SK-N-SH (cell line): ENCODE data around the gene SCN8A. TPM values are rescaled to one million over a fixed set of nuclear protein-coding genes. Genes with fewer than 3 reads are reported as not detected.

Source experiments
- CTCF ChIA-PET: fragments of 300-600, 350-600 bp; formaldehyde crosslinking; extraction: SDS; loops from one replicate; lab custom pipeline; 2021; lab: Yijun Ruan, JAX
- POLR2A ChIA-PET: fragments of 350-600 bp; sonication (Branson Sonifier 250); formaldehyde crosslinking; extraction: SDS; loops from one replicate; lab custom pipeline; 2020; ENCODE audit warnings: antibody characterized with exemption, inconsistent platforms; lab: Yijun Ruan, JAX
- DNase-seq: peaks from one replicate; pipeline ENCODE4 v3.0.0; 2012
- H2AFZ ChIP-seq: fragments of 200-600 bp; sonication (generic); 2 replicates; pipeline ENCODE4 v1.8.1; 2016; ENCODE audit warnings: antibody characterized with exemption, mild to moderate bottlenecking, low read depth
- H3F3A ChIP-seq: fragments of 200-600 bp; sonication (generic); replicated peaks from 2 replicates; pipeline ENCODE3; 2016; ENCODE audit warnings: antibody characterized with exemption, mild to moderate bottlenecking; ENCODE audit not compliant: insufficient read depth
- H3K27ac ChIP-seq, 2 experiments: fragments of 200-500 bp in 1 of 2; fragments of 200-600 bp in 1 of 2; sonication (Bioruptor generic) in 1 of 2; sonication (generic), shearing (Covaris generic) in 1 of 2; 2 replicates each; pipeline versions ENCODE4 v1.5.1 to v1.6.1; 2014 to 2016; ENCODE audit warnings: low read depth in 2 of 2, inconsistent platforms in 1 of 2, low read length in 1 of 2, mild to moderate bottlenecking in 1 of 2, mixed read lengths in 1 of 2
- H3K27me3 ChIP-seq: fragments of 200-600 bp; sonication (generic), shearing (Covaris generic); 2 replicates; pipeline ENCODE4 v1.6.1; 2016; ENCODE audit warnings: mixed run types; ENCODE audit not compliant: insufficient read depth
- H3K36me3 ChIP-seq, 2 experiments: fragments of 200-500 bp in 1 of 2; fragments of 200-600 bp in 1 of 2; sonication (Bioruptor generic) in 1 of 2; sonication (generic) in 1 of 2; replicated peaks in 1 of 2; 2 replicates each; pipeline versions ENCODE3 to v1.5.1; 2014 to 2016; ENCODE audit warnings: low read length in 1 of 2, mild to moderate bottlenecking in 1 of 2; ENCODE audit not compliant: insufficient read depth in 2 of 2, control insufficient read depth in 1 of 2
- H3K4me1 ChIP-seq, 2 experiments: fragments of 200-500 bp in 1 of 2; fragments of 200-600 bp in 1 of 2; sonication (Bioruptor generic) in 1 of 2; sonication (generic), shearing (Covaris generic) in 1 of 2; 2 replicates each; pipeline versions ENCODE4 v1.5.1 to v1.6.1; 2014 to 2016; ENCODE audit warnings: low read depth in 1 of 2, low read length in 1 of 2, mixed run types in 1 of 2; ENCODE audit not compliant: insufficient read depth in 2 of 2, control insufficient read depth in 1 of 2
- H3K4me2 ChIP-seq: fragments of 200-600 bp; sonication (generic), shearing (Covaris generic); 2 replicates; pipeline ENCODE4 v1.6.1; 2017; ENCODE audit warnings: mixed run types
- H3K4me3 ChIP-seq, 2 experiments: fragments of 200-500 bp in 1 of 2; fragments of 200-600 bp in 1 of 2; sonication (Bioruptor generic) in 1 of 2; sonication (generic), shearing (Covaris generic) in 1 of 2; 2 replicates each; pipeline versions ENCODE4 v1.5.1 to v1.8.1; 2014 to 2016; ENCODE audit warnings: low read depth in 2 of 2, inconsistent platforms in 1 of 2, low read length in 1 of 2, mild to moderate bottlenecking in 1 of 2, mixed read lengths in 1 of 2, moderate library complexity in 1 of 2
- H3K79me2 ChIP-seq: fragments of 200-600 bp; sonication (generic); 2 replicates; pipeline ENCODE4 v1.8.1; 2017; ENCODE audit warnings: mild to moderate bottlenecking; ENCODE audit not compliant: insufficient read depth
- H3K9ac ChIP-seq: fragments of 200-600 bp; sonication (generic); 2 replicates; pipeline ENCODE4 v1.6.1; 2017; ENCODE audit warnings: mixed run types
- H3K9me2 ChIP-seq: fragments of 200-600 bp; sonication (generic); 2 replicates; pipeline ENCODE4 v1.6.1; 2017; ENCODE audit warnings: mixed run types
- H3K9me3 ChIP-seq: fragments of 200-600 bp; sonication (generic); 2 replicates; pipeline ENCODE4 v1.6.1; 2017; ENCODE audit warnings: mixed run types, mild to moderate bottlenecking, moderate library complexity
- H4K20me1 ChIP-seq: fragments of 200-600 bp; sonication (generic); 2 replicates; pipeline ENCODE4 v1.6.1; 2017; ENCODE audit warnings: mild to moderate bottlenecking, mixed run types; ENCODE audit not compliant: insufficient read depth
- EP300 ChIP-seq, 2 experiments: IDR thresholded peaks; 2 replicates each; pipeline versions ENCODE4 v1.4.0 to v1.6.1; 2012; ENCODE audit warnings: borderline replicate concordance in 1 of 2, low read depth in 1 of 2, low read length in 1 of 2
- EZH2phosphoT487 ChIP-seq: fragments of 200-600 bp; sonication (generic); IDR thresholded peaks from 2 replicates; pipeline ENCODE4 v1.6.1; 2017; ENCODE audit warnings: low read depth, mixed run types, mild to moderate bottlenecking, antibody characterized with exemption, moderate library complexity, borderline replicate concordance
- FOSL2 ChIP-seq: IDR thresholded peaks from 2 replicates; pipeline ENCODE4 v1.4.0; 2012; ENCODE audit warnings: low read depth, mild to moderate bottlenecking, moderate library complexity, borderline replicate concordance
- FOXM1 ChIP-seq: IDR thresholded peaks from 2 replicates; pipeline ENCODE4 v1.4.0; 2012; ENCODE audit warnings: low read depth, mild to moderate bottlenecking
- GABPA ChIP-seq: IDR thresholded peaks from 2 replicates; pipeline ENCODE4 v1.4.0; 2012; ENCODE audit warnings: low read depth, mild to moderate bottlenecking
- GATA2 ChIP-seq: sonication (generic); formaldehyde crosslinking; IDR thresholded peaks from 2 replicates; pipeline ENCODE4 v1.5.0; 2020; ENCODE audit warnings: mild to moderate bottlenecking, missing genetic modification reagents
- MXI1 ChIP-seq: IDR thresholded peaks from 2 replicates; pipeline ENCODE4 v1.6.1; 2012; ENCODE audit warnings: mild to moderate bottlenecking, low read depth, low read length, improper control_type of control experiment
- NFIC ChIP-seq: IDR thresholded peaks from 2 replicates; pipeline ENCODE4 v1.4.0; 2012; ENCODE audit warnings: borderline replicate concordance
- NRF1 ChIP-seq: IDR thresholded peaks from 2 replicates; pipeline ENCODE4 v1.6.1; 2012; ENCODE audit warnings: low read depth, mild to moderate bottlenecking, low read length
- RAD21 ChIP-seq: IDR thresholded peaks from 2 replicates; pipeline ENCODE4 v1.6.1; 2012; ENCODE audit warnings: mild to moderate bottlenecking, low read length
- RCOR1 ChIP-seq: fragments of 150-350 bp; IDR thresholded peaks from 2 replicates; pipeline ENCODE4 v1.6.1; 2017; ENCODE audit warnings: antibody characterized with exemption, low read length
- RXRA ChIP-seq: IDR thresholded peaks from 2 replicates; pipeline ENCODE4 v1.4.0; 2012; ENCODE audit warnings: low read depth, mild to moderate bottlenecking, borderline replicate concordance
- SMC3 ChIP-seq: IDR thresholded peaks from 2 replicates; pipeline ENCODE4 v1.6.1; 2012; ENCODE audit warnings: low read depth, low read length, improper control_type of control experiment
- TCF12 ChIP-seq: IDR thresholded peaks from 2 replicates; pipeline ENCODE4 v1.4.0; 2012
- YY1 ChIP-seq: IDR thresholded peaks from 2 replicates; pipeline ENCODE4 v1.4.0; 2012; ENCODE audit warnings: low read depth, mild to moderate bottlenecking
- WGBS: methylation state at CpG from one replicate; pipeline ENCODE4 v1.1.6; 2017; ENCODE audit warnings: low lambda C conversion rate; 5-methylcytosine and 5-hydroxymethylcytosine counted together
- polyA plus RNA-seq, 3 experiments: library from polyadenylated mRNA; depleted of rRNA; stranded (reverse); fragments of >200 nt; gene quantifications; 2 replicates each; pipeline ENCODE4 v1.2.3, GENCODE V29; 2012
- TF ChIP-seq, protein P1 (sequence below): fragments of 150-350 bp; IDR thresholded peaks from 2 replicates; pipeline ENCODE4 v1.6.1; 2017; ENCODE audit warnings: antibody characterized with exemption, low read length, low read depth, borderline replicate concordance
- TF ChIP-seq, protein P2 (sequence below): fragments of 150-350 bp; IDR thresholded peaks from 2 replicates; pipeline ENCODE4 v1.6.1; 2016; ENCODE audit warnings: mild to moderate bottlenecking, low read depth, low read length
- TF ChIP-seq, protein P3 (sequence below): IDR thresholded peaks from 2 replicates; pipeline ENCODE4 v1.4.0; 2012; ENCODE audit warnings: low read depth

The SCN8A gene
- polyA plus RNA-seq, 1 of the 3 experiments (the other 2 are of a cell fraction), result 7.1 TPM

DNA sequence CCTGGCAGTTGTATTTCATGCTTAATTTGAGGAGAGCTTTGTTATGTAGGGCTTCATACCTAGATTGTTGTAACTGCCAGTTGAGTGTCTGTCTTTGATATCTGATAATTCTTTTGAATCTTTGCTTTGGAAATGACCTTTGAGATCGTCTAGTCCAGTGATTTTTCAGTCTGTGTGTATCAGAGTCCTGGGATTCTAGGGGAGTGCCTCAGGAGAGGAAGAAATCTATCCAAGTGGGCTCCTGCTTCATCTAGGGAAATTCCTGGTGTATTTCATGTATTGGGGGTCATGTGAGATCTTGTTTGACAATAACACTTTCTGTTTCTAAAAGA lies 158.9 kb downstream of the SCN8A start:
- 87% methylated on average over 1 of the region's 1 CpG for WGBS
- POLR2A ChIA-PET, result no interaction called here

DNA sequence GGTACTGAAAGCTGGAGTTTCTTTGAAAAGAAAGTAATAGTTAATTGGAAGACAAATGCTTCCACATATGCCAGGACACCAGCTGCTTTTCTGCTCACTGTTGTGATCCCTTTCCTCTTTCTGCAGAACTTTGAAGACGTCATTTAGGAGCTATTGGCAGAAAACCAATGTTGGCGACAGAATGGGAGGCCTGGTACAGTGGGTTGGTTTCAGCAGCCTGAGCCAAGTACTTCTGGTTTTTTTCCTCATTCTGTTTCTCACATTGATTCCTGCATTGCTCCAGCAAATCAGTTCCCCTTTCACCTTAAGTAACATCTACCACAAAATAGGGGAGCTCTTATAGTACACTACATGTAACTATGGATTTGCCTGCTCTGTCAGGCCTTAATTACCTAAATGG lies 160.6 kb downstream of the SCN8A start:
- no peaks in the 10 kb centered on the region for H3F3A ChIP-seq
- no peaks in the 10 kb centered on the region for H3K79me2 ChIP-seq
- POLR2A ChIA-PET, result no interaction called here
- peaks cover 30 to 47% of the 10 kb centered on the region in 2 experiments for H3K36me3 ChIP-seq
- TF ChIP-seq GABPA (no peak), RXRA (no peak), EZH2phosphoT487 (no peak), RAD21 (no peak), MXI1 (no peak), FOSL2 (no peak)
- TF ChIP-seq, protein P1, sequence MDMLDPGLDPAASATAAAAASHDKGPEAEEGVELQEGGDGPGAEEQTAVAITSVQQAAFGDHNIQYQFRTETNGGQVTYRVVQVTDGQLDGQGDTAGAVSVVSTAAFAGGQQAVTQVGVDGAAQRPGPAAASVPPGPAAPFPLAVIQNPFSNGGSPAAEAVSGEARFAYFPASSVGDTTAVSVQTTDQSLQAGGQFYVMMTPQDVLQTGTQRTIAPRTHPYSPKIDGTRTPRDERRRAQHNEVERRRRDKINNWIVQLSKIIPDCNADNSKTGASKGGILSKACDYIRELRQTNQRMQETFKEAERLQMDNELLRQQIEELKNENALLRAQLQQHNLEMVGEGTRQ, result no peak
- TF ChIP-seq, protein P2, sequence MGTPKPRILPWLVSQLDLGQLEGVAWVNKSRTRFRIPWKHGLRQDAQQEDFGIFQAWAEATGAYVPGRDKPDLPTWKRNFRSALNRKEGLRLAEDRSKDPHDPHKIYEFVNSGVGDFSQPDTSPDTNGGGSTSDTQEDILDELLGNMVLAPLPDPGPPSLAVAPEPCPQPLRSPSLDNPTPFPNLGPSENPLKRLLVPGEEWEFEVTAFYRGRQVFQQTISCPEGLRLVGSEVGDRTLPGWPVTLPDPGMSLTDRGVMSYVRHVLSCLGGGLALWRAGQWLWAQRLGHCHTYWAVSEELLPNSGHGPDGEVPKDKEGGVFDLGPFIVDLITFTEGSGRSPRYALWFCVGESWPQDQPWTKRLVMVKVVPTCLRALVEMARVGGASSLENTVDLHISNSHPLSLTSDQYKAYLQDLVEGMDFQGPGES, result no peak
- TF ChIP-seq, all 33 proteins: peak for 0
- Histone ChIP-seq H3K27me3 (no peaks in the 10 kb centered on the region), H3K9me2 (no peaks in the 10 kb centered on the region), H3K4me3 (no peak overlapping the region), H3K27ac (no peak overlapping the region), H4K20me1 (no peaks in the 10 kb centered on the region), H3K4me2 (no peak overlapping the region), H3K9me3 (no peaks in the 10 kb centered on the region), H3K9ac (no peak overlapping the region), H3K4me1 (no peaks in the 10 kb centered on the region; a peak in 1 of 4 replicates), H2AFZ (no peak overlapping the region)
- 81% methylated on average over 2 of the region's 2 CpGs for WGBS
- no peak for DNase-seq
- CTCF ChIA-PET, result no interaction called here

More for the DNA sequence above, 158.9 kb downstream of the SCN8A start:
- H3K9ac ChIP-seq, result no peak overlapping the region
- no peak overlapping the region for H3K4me3 ChIP-seq
- CTCF ChIA-PET, result interaction anchor here (1.7 kb wide), 1 partner anchor 19 kb away, joined by 5 read pairs; no protein-coding TSS in a partner anchor
- peaks cover 30 to 57% of the 10 kb centered on the region in 2 experiments for H3K36me3 ChIP-seq
- H3K4me1 ChIP-seq, result no peaks in the 10 kb centered on the region; a peak in 1 of 4 replicates
- H3K9me3 ChIP-seq, result no peaks in the 10 kb centered on the region
- no peaks in the 10 kb centered on the region for H3K79me2 ChIP-seq
- H3K4me2 ChIP-seq, result no peak overlapping the region
- no peak for DNase-seq
- H3F3A ChIP-seq, result no peaks in the 10 kb centered on the region
- no peaks in the 10 kb centered on the region for H3K9me2 ChIP-seq
- no peak overlapping the region for H3K27ac ChIP-seq
- H3K27me3 ChIP-seq, result no peaks in the 10 kb centered on the region
- no peak overlapping the region for H2AFZ ChIP-seq
- TF ChIP-seq RCOR1, result no peak
- TF ChIP-seq SMC3, result no peak
- no peak for TF ChIP-seq EP300 (IDR thresholded peaks at IDR 0.05; ENCODE audit: borderline replicate concordance in 1 of 2, low read depth in 1 of 2, low read length in 1 of 2)
- no peak for TF ChIP-seq NRF1
- TF ChIP-seq YY1, result no peak
- TF ChIP-seq FOXM1, result no peak
- TF ChIP-seq, protein P3, sequence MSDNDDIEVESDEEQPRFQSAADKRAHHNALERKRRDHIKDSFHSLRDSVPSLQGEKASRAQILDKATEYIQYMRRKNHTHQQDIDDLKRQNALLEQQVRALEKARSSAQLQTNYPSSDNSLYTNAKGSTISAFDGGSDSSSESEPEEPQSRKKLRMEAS, result no peak
- TF ChIP-seq GATA2 (CRISPR knock-in tag), result no peak
- no peak for TF ChIP-seq NFIC
- TF ChIP-seq TCF12, result no peak
- no peaks in the 10 kb centered on the region for H4K20me1 ChIP-seq
